H1 (cell line): ENCODE results near the gene USP17L24.
"Not testable (repeated sequence)": the region's sequence is repeated elsewhere in the genome, so short reads cannot be mapped to it uniquely, and the experiment has no call there.

Source experiments
- CHD7 ChIP-seq: fragments of 300-600 bp; sonication (generic); IDR thresholded peaks from 2 replicates; pipeline ENCODE4 v1.7.1; 2012; ENCODE audit warnings: low read length, moderate library complexity, mild to moderate bottlenecking, inconsistent platforms; ENCODE audit not compliant: insufficient replicate concordance
- CTCF ChIP-seq, 3 experiments: IDR thresholded peaks; 1 replicate in 2 of 3; 2 replicates in 1 of 3; pipeline versions ENCODE4 v1.5.1 to v1.6.1; 2011; ENCODE audit warnings: low read length in 3 of 3, mild to moderate bottlenecking in 3 of 3, inconsistent platforms in 2 of 3, low read depth in 1 of 3, moderate library complexity in 1 of 3; ENCODE audit not compliant: insufficient read depth in 1 of 3; ENCODE audit errors: control extremely low read depth in 1 of 3
- EZH2 ChIP-seq: fragments of 200-600 bp; sonication (generic); IDR thresholded peaks from 2 replicates; pipeline ENCODE4 v1.7.1; 2012; ENCODE audit warnings: low read depth, mild to moderate bottlenecking, moderate library complexity, low read length, inconsistent platforms; ENCODE audit not compliant: severe bottlenecking
- POLR2A ChIP-seq, 2 experiments: IDR thresholded peaks; 1 replicate in 1 of 2; 2 replicates in 1 of 2; pipeline ENCODE4 v1.6.1; 2011; ENCODE audit warnings: low read depth in 2 of 2, low read length in 2 of 2, mild to moderate bottlenecking in 2 of 2; ENCODE audit errors: control extremely low read depth in 1 of 2

- not testable (repeated sequence) for TF ChIP-seq CTCF (IDR thresholded peaks at IDR 0.05; ENCODE audit: control extremely low read depth in 1 of 3, insufficient read depth in 1 of 3, low read depth in 1 of 3, low read length in 3 of 3); POLR2A (IDR thresholded peaks at IDR 0.05; ENCODE audit: control extremely low read depth in 1 of 2, low read depth in 2 of 2, low read length in 2 of 2); EZH2; CHD7
These were observed 18.9 kb downstream of the USP17L24 start, which contains the start of gene USP17L27 for GRCh38 chr4:9343848-9344247.
